K562 (cell line): ENCODE measurements around the gene THYN1. TPM values are rescaled to one million over a fixed set of nuclear protein-coding genes. Genes with fewer than 3 reads are reported as not detected.

Experiments
- CBFA2T3 ChIP-seq: fragments of 450-650 bp; IDR thresholded peaks from 2 replicates; pipeline ENCODE4 v1.6.1; 2017
- DMBX1 ChIP-seq: fragments of 250-450 bp; sonication (Bioruptor Pico); IDR thresholded peaks from 2 replicates; pipeline ENCODE4 v1.8.0; 2022; ENCODE audit warnings: inconsistent platforms, mild to moderate bottlenecking, moderate library complexity, borderline replicate concordance
- GABPB2 ChIP-seq: fragments of 250-450 bp; sonication (Bioruptor Pico); conservative IDR thresholded peaks from 2 replicates; pipeline ENCODE4 v1.5.1; 2021; ENCODE audit warnings: mild to moderate bottlenecking
- HMBOX1 ChIP-seq: sonication (generic); IDR thresholded peaks from 2 replicates; pipeline ENCODE4 v1.6.1; 2016
- LCOR ChIP-seq: sonication (generic); formaldehyde crosslinking; IDR thresholded peaks from 2 replicates; pipeline ENCODE4 v1.8.0; 2022; ENCODE audit warnings: mild to moderate bottlenecking, missing genetic modification reagents
- MAZ ChIP-seq, 2 experiments: fragments of 450-650 bp in 1 of 2; sonication (generic) in 1 of 2; formaldehyde crosslinking; IDR thresholded peaks in 1 of 2; conservative IDR thresholded peaks in 1 of 2; 2 replicates each; pipeline versions ENCODE4 v1.4.0 to v1.5.0; 2020; ENCODE audit warnings: mild to moderate bottlenecking in 1 of 2, missing genetic modification reagents in 1 of 2
- MCM2 ChIP-seq: fragments of 450-650 bp; IDR thresholded peaks from 2 replicates; pipeline ENCODE4 v1.6.1; 2017; ENCODE audit warnings: low read depth, mild to moderate bottlenecking
- MNT ChIP-seq, 2 experiments: fragments of 450-650 bp; conservative IDR thresholded peaks; 2 replicates each; pipeline ENCODE4 v1.6.1; 2017; ENCODE audit warnings: mild to moderate bottlenecking in 2 of 2, moderate library complexity in 2 of 2
- NFIC ChIP-seq: fragments of 450-650 bp; IDR thresholded peaks from 2 replicates; pipeline ENCODE4 v1.6.1; 2017; ENCODE audit warnings: mild to moderate bottlenecking, inconsistent platforms
- NR0B1 ChIP-seq: fragments of 450-650 bp; IDR thresholded peaks from one replicate; pipeline ENCODE4 v1.6.1; 2018; ENCODE audit warnings: mild to moderate bottlenecking, moderate library complexity; ENCODE audit not compliant: partially characterized antibody
- RBM25 ChIP-seq: fragments of 200-400 bp; formaldehyde crosslinking; IDR thresholded peaks from 2 replicates; pipeline ENCODE4 v1.6.1; 2018; ENCODE audit warnings: low read length, low read depth, moderate library complexity; ENCODE audit not compliant: severe bottlenecking
- RCOR1 ChIP-seq, 2 experiments: IDR thresholded peaks; 2 replicates each; pipeline ENCODE4 v1.6.1; 2012; ENCODE audit warnings: low read depth in 2 of 2, low read length in 2 of 2, borderline replicate concordance in 1 of 2, improper control_type of control experiment in 1 of 2
- RFX5 ChIP-seq: IDR thresholded peaks from 2 replicates; pipeline ENCODE4 v1.6.1; 2011; ENCODE audit warnings: low read depth, mild to moderate bottlenecking, improper control_type of control experiment, low read length
- RFX7 ChIP-seq: fragments of 250-450 bp; sonication (Bioruptor Pico); IDR thresholded peaks from 2 replicates; pipeline ENCODE4 v1.5.1; 2021; ENCODE audit warnings: mild to moderate bottlenecking
- SRF ChIP-seq, 2 experiments: fragments of 250-450, 450-650 bp in 1 of 2; sonication (Bioruptor Pico) in 1 of 2; sonication (generic) in 1 of 2; formaldehyde crosslinking; IDR thresholded peaks; 2 replicates each; pipeline versions ENCODE4 v1.5.0 to v1.5.1; 2020 to 2022; ENCODE audit warnings: mild to moderate bottlenecking in 1 of 2, missing genetic modification reagents in 1 of 2
- ZNF280A ChIP-seq: fragments of 450-650 bp; IDR thresholded peaks from 2 replicates; pipeline ENCODE4 v1.6.1; 2018; ENCODE audit warnings: mild to moderate bottlenecking, low read depth; ENCODE audit not compliant: partially characterized antibody
- ZNF639 ChIP-seq, 2 experiments: fragments of 200-800 bp in 1 of 2; sonication (Bioruptor generic) in 1 of 2; sonication (generic) in 1 of 2; formaldehyde crosslinking in 1 of 2; IDR thresholded peaks in 1 of 2; conservative IDR thresholded peaks in 1 of 2; 2 replicates each; pipeline versions ENCODE4 v1.5.0 to v1.6.1; 2016 to 2020; ENCODE audit warnings: missing compliant biosample characterization in 1 of 2, missing genetic modification characterization in 1 of 2, missing genetic modification reagents in 1 of 2
- ZNF655 ChIP-seq: fragments of 250-450 bp; sonication (Bioruptor Pico); IDR thresholded peaks from 2 replicates; pipeline ENCODE4 v1.5.0; 2021
- polyA plus RNA-seq, 8 experiments: library from polyadenylated mRNA; depleted of rRNA in 4 of 8; stranded (reverse) in 5 of 8; unstranded in 3 of 8; fragments of >200 nt; fragmentation: Nextera tagmentation in 2 of 8; fragmentation: Illumina TruSeq in 1 of 8; extraction: Ambion mirVana in 2 of 8; extraction: Trizol in 1 of 8; gene quantifications; 2 replicates each; pipeline versions ENCODE4 v1.2.1 to v1.2.3, GENCODE V29; 2011 to 2014; ENCODE audit warnings: inconsistent platforms in 1 of 8, missing spikeins in 1 of 8
- total RNA-seq, 7 experiments: library from RNA; depleted of rRNA in 6 of 7; stranded (reverse); fragments of >200 nt in 6 of 7; fragmentation: Illumina TruSeq in 2 of 7; extraction: Trizol in 2 of 7; gene quantifications; 2 replicates each; pipeline versions ENCODE4 v1.2.1 to v1.2.3, GENCODE V29; 2011 to 2021; ENCODE audit warnings: low replicate concordance in 1 of 7

Gene THYN1
- total and polyA plus RNA-seq, 9 of the 15 experiments (the other 6 are each of a cell fraction or from before 2014, with no cell fraction given), result 54.9 to 279 (median 104) TPM

- TF ChIP-seq GABPB2 (CRISPR knock-in tag), result no peak
- no peak for TF ChIP-seq ZNF655 (CRISPR knock-in tag)
- peak in 1 of 2 experiments; percentile 61; a peak in 2 of 4 replicates for TF ChIP-seq RCOR1 (IDR thresholded peaks at IDR 0.05; ENCODE audit: borderline replicate concordance in 1 of 2, low read depth in 2 of 2, low read length in 2 of 2)
- TF ChIP-seq NR0B1, result no peak
- no peak for TF ChIP-seq ZNF639 (CRISPR knock-in tag; conservative IDR thresholded peaks at IDR 0.05 in 1 of 2, IDR thresholded peaks at IDR 0.05 in 1 of 2)
- peak in 1 of 2 experiments; percentile 48; a peak in 1 of 4 replicates for TF ChIP-seq MAZ (CRISPR knock-in tag; conservative IDR thresholded peaks at IDR 0.05 in 1 of 2, IDR thresholded peaks at IDR 0.05 in 1 of 2)
- no peak for TF ChIP-seq MCM2
- peak; percentile 35 for TF ChIP-seq RBM25
- TF ChIP-seq RFX5, result no peak
- peak; percentile 16; the same call in 1 of the 2 replicates for TF ChIP-seq NFIC
- 0 out of 4 replicates have a peak, but pooled peaks of 1 of the 2 experiments have one; percentile 53 for TF ChIP-seq MNT (conservative IDR thresholded peaks at IDR 0.05)
- peak; percentile 17; the same call in 1 of the 2 replicates for TF ChIP-seq DMBX1 (CRISPR knock-in tag)
- TF ChIP-seq CBFA2T3, result peak; percentile 84
- TF ChIP-seq HMBOX1, result peak; percentile 59; the same call in 1 of the 2 replicates
- TF ChIP-seq RFX7 (CRISPR knock-in tag), result no peak
- no peak for TF ChIP-seq ZNF280A
- no peak for TF ChIP-seq LCOR (CRISPR knock-in tag)
- 0 out of 4 replicates have a peak, but pooled peaks of 1 of the 2 experiments have one; percentile 27 for TF ChIP-seq SRF (CRISPR knock-in tag; IDR thresholded peaks at IDR 0.05)
Measured at GRCh38 chr11:134233729-134234179, 19.4 kb downstream of the THYN1 start (continued).
